ENCODE data around the gene PCDH11X. TPM values are rescaled to one million over a fixed set of nuclear protein-coding genes. Genes with fewer than 3 reads are reported as not detected.
"Not testable (repeated sequence)": the region's sequence is repeated elsewhere in the genome, so short reads cannot be mapped to it uniquely, and the experiment has no call there.

PCDH11X gene
- total and polyA plus RNA-seq, 2 donors from 2014 or later: 0.41 TPM; not detected in 1

GRCh38 chrX:91782825-91783224 is 3.6 kb downstream of the PCDH11X start:
- H3K9me3 ChIP-seq (ENCODE audit: control insufficient read depth in 2 of 3, insufficient read depth in 1 of 3, low read length in 3 of 3); H3K27ac ChIP-seq (ENCODE audit: low read depth in 2 of 2, low read length in 2 of 2); H3K27me3 ChIP-seq (ENCODE audit: control insufficient read depth, insufficient read depth, low read length); H3K9ac ChIP-seq (ENCODE audit: low read length in 3 of 3); H3K4me3 ChIP-seq (ENCODE audit: low read length in 3 of 3); FAIRE-seq; H3K36me3 ChIP-seq (ENCODE audit: control insufficient read depth in 2 of 3, insufficient read depth in 3 of 3, low read length in 3 of 3); DNase-seq; H3K4me1 ChIP-seq (ENCODE audit: control insufficient read depth in 2 of 3, insufficient read depth in 2 of 3, low read depth in 1 of 3, low read length in 3 of 3); intact Hi-C loops (cut with DNase I): not testable (repeated sequence)

GRCh38 chrX:91817537-91817936 is 38.4 kb downstream of the PCDH11X start:
- H3K27ac ChIP-seq (ENCODE audit: low read depth in 2 of 2, low read length in 2 of 2); intact Hi-C loops (cut with DNase I); H3K9me3 ChIP-seq (ENCODE audit: control insufficient read depth in 2 of 3, insufficient read depth in 1 of 3, low read length in 3 of 3); FAIRE-seq; H3K27me3 ChIP-seq (ENCODE audit: control insufficient read depth, insufficient read depth, low read length); H3K36me3 ChIP-seq (ENCODE audit: control insufficient read depth in 2 of 3, insufficient read depth in 3 of 3, low read length in 3 of 3); H3K9ac ChIP-seq (ENCODE audit: low read length in 3 of 3); DNase-seq; H3K4me1 ChIP-seq (ENCODE audit: control insufficient read depth in 2 of 3, insufficient read depth in 2 of 3, low read depth in 1 of 3, low read length in 3 of 3); H3K4me3 ChIP-seq (ENCODE audit: low read length in 3 of 3): not testable (repeated sequence)

DNA sequence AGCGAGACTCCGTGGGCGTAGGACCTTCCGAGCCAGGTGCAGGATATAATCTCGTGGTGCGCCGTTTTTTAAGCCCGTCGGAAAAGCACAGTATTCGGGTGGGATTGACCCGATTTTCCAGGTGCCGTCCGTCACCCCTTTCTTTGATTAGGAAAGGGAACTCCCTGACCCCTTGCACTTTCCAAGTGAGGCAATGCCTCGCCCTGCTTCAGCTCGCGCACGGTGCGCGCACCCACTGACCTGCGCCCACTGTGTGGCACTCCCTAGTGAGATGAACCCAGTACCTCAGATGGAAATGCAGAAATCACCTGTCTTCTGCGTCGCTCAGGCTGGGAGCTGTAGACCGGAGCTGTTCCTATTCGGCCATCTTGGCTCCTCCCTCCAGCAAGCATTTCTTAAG is 46.1 kb downstream of the PCDH11X start:
- H3K27me3 ChIP-seq (ENCODE audit: control insufficient read depth, insufficient read depth, low read length); H3K27ac ChIP-seq (ENCODE audit: low read depth in 2 of 2, low read length in 2 of 2); intact Hi-C loops (cut with DNase I); H3K9ac ChIP-seq (ENCODE audit: low read length in 3 of 3); H3K9me3 ChIP-seq (ENCODE audit: control insufficient read depth in 2 of 3, insufficient read depth in 1 of 3, low read length in 3 of 3); DNase-seq; H3K36me3 ChIP-seq (ENCODE audit: control insufficient read depth in 2 of 3, insufficient read depth in 3 of 3, low read length in 3 of 3); H3K4me3 ChIP-seq (ENCODE audit: low read length in 3 of 3); FAIRE-seq; H3K4me1 ChIP-seq (ENCODE audit: control insufficient read depth in 2 of 3, insufficient read depth in 2 of 3, low read depth in 1 of 3, low read length in 3 of 3): not testable (repeated sequence)
